Skeletal muscle satellite cell (primary cell): Measurements from ENCODE around the gene DNAAF3.
A peak's percentile ranks its signal among the peaks of the same experiment; 100 is the strongest.
"Not testable (repeated sequence)": the region's sequence is repeated elsewhere in the genome, so short reads cannot be mapped to it uniquely, and the experiment has no call there.

ENCODE experiments used
- H3K27me3 ChIP-seq: 2 replicates; pipeline ENCODE4 v1.7.0; 2013; ENCODE audit warnings: low read length; ENCODE audit not compliant: control insufficient read depth, insufficient read depth
- H3K36me3 ChIP-seq: 2 replicates; pipeline ENCODE4 v1.7.0; 2013; ENCODE audit warnings: mild to moderate bottlenecking, control low read depth, low read length; ENCODE audit not compliant: insufficient read depth
- H3K4me1 ChIP-seq: 2 replicates; pipeline ENCODE4 v1.7.0; 2013; ENCODE audit warnings: low read length; ENCODE audit not compliant: control insufficient read depth, insufficient read depth
- H3K4me2 ChIP-seq: 2 replicates; pipeline ENCODE4 v1.7.0; 2013; ENCODE audit warnings: mild to moderate bottlenecking, low read length
- H3K4me3 ChIP-seq: 2 replicates; pipeline ENCODE4 v1.7.0; 2013; ENCODE audit warnings: low read length
- H3K9ac ChIP-seq: 2 replicates; pipeline ENCODE4 v1.7.0; 2013; ENCODE audit warnings: mild to moderate bottlenecking, low read depth, low read length, moderate library complexity
- H3K9me3 ChIP-seq: replicated peaks from 2 replicates; pipeline ENCODE4 v1.7.0; 2013; ENCODE audit warnings: mild to moderate bottlenecking, control low read depth, low read length

Gene DNAAF3

GRCh38 chr19:55174425-55175116, 8.2 kb upstream of the DNAAF3 start:
- Histone ChIP-seq H3K36me3 (no peaks in the 10 kb centered on the region), H3K27me3 (peaks cover 47% of the 10 kb centered on the region), H3K9me3 (no peaks in the 10 kb centered on the region), H3K9ac (no peak overlapping the region), H3K4me1 (peaks cover 20% of the 10 kb centered on the region), H3K4me3 (no peak overlapping the region), H3K4me2 (peak overlapping the region; percentile 80)

GRCh38 chr19:55173714-55174409, 7.4 kb upstream of the DNAAF3 start:
- Histone ChIP-seq H3K4me3 (peak overlapping the region; percentile 70), H3K36me3 (no peaks in the 10 kb centered on the region), H3K27me3 (peaks cover 46% of the 10 kb centered on the region), H3K4me1 (peaks cover 14% of the 10 kb centered on the region), H3K9me3 (no peaks in the 10 kb centered on the region), H3K9ac (peak overlapping the region; percentile 51), H3K4me2 (peak overlapping the region; percentile 80)

- Histone ChIP-seq H3K4me2 (peak overlapping the region; percentile 80), H3K9ac (peak overlapping the region; percentile 51), H3K9me3 (no peaks in the 10 kb centered on the region), H3K4me3 (peak overlapping the region; percentile 70), H3K27me3 (peaks cover 46% of the 10 kb centered on the region), H3K36me3 (no peaks in the 10 kb centered on the region), H3K4me1 (peaks cover 14% of the 10 kb centered on the region)
Measured at GRCh38 chr19:55173186-55173713, 6.8 kb upstream of the DNAAF3 start.

- H3K4me1 ChIP-seq = peaks cover 14% of the 10 kb centered on the region
- peak overlapping the region; percentile 51 for H3K9ac ChIP-seq
- H3K36me3 ChIP-seq = no peaks in the 10 kb centered on the region
- peak overlapping the region; percentile 70 for H3K4me3 ChIP-seq
- H3K27me3 ChIP-seq = peaks cover 47% of the 10 kb centered on the region
- H3K9me3 ChIP-seq = no peaks in the 10 kb centered on the region
- H3K4me2 ChIP-seq = peak overlapping the region; percentile 80
Measured at GRCh38 chr19:55172741-55173140, 6.3 kb upstream of the DNAAF3 start.

- Histone ChIP-seq H3K27me3 (peaks cover 49% of the 10 kb centered on the region), H3K4me1 (peaks cover 14% of the 10 kb centered on the region), H3K4me2 (peak overlapping the region; percentile 80)
- H3K9ac ChIP-seq, H3K9me3 ChIP-seq, H3K4me3 ChIP-seq, H3K36me3 ChIP-seq: not testable (repeated sequence)
Measured at GRCh38 chr19:55172318-55172717, 5.9 kb upstream of the DNAAF3 start.

GRCh38 chr19:55171440-55171839, 5.0 kb upstream of the DNAAF3 start:
- H3K4me1 ChIP-seq = peaks cover 19% of the 10 kb centered on the region
- no peak overlapping the region for H3K4me3 ChIP-seq
- no peak overlapping the region for H3K9ac ChIP-seq
- H3K27me3 ChIP-seq = peaks cover 41% of the 10 kb centered on the region
- no peaks in the 10 kb centered on the region for H3K36me3 ChIP-seq
- H3K4me2 ChIP-seq = no peak overlapping the region
- H3K9me3 ChIP-seq = no peaks in the 10 kb centered on the region

GRCh38 chr19:55169136-55169535, 2.7 kb upstream of the DNAAF3 start:
- H3K9me3 ChIP-seq = no peaks in the 10 kb centered on the region
- peaks cover 19% of the 10 kb centered on the region for H3K4me1 ChIP-seq
- H3K27me3 ChIP-seq = peaks cover 26% of the 10 kb centered on the region

GRCh38 chr19:55165952-55166529, 372 bp downstream of the DNAAF3 start:
- no peak overlapping the region for H3K9ac ChIP-seq
- H3K36me3 ChIP-seq = no peaks in the 10 kb centered on the region
- peak overlapping the region; percentile 72 for H3K4me3 ChIP-seq
- peaks cover 34% of the 10 kb centered on the region for H3K27me3 ChIP-seq
- H3K4me1 ChIP-seq = peaks cover 5% of the 10 kb centered on the region
- H3K4me2 ChIP-seq = peak overlapping the region; percentile 89
- no peaks in the 10 kb centered on the region for H3K9me3 ChIP-seq

More at GRCh38 chr19:55169136-55169535, 2.7 kb upstream of the DNAAF3 start:
- H3K4me3 ChIP-seq = no peak overlapping the region
- no peak overlapping the region for H3K4me2 ChIP-seq
- no peaks in the 10 kb centered on the region for H3K36me3 ChIP-seq
- H3K9ac ChIP-seq = no peak overlapping the region

GRCh38 chr19:55161571-55162322, 4.7 kb downstream of the DNAAF3 start:
- Histone ChIP-seq H3K9ac (no peak overlapping the region), H3K4me2 (no peak overlapping the region), H3K9me3 (no peaks in the 10 kb centered on the region), H3K4me1 (peaks cover 8% of the 10 kb centered on the region), H3K4me3 (no peak overlapping the region), H3K27me3 (peaks cover 24% of the 10 kb centered on the region), H3K36me3 (no peaks in the 10 kb centered on the region)

GRCh38 chr19:55160986-55161365, 5.4 kb downstream of the DNAAF3 start:
- Histone ChIP-seq H3K4me1 (peaks cover 8% of the 10 kb centered on the region), H3K9ac (no peak overlapping the region), H3K4me2 (no peak overlapping the region), H3K36me3 (no peaks in the 10 kb centered on the region), H3K4me3 (no peak overlapping the region), H3K9me3 (no peaks in the 10 kb centered on the region), H3K27me3 (peaks cover 24% of the 10 kb centered on the region)
